ENCODE measurements around the gene TEKT5.
A peak's percentile ranks its signal among the peaks of the same experiment; 100 is the strongest.
"Not testable (repeated sequence)": the region's sequence is repeated elsewhere in the genome, so short reads cannot be mapped to it uniquely, and the experiment has no call there.

Gene TEKT5

DNA sequence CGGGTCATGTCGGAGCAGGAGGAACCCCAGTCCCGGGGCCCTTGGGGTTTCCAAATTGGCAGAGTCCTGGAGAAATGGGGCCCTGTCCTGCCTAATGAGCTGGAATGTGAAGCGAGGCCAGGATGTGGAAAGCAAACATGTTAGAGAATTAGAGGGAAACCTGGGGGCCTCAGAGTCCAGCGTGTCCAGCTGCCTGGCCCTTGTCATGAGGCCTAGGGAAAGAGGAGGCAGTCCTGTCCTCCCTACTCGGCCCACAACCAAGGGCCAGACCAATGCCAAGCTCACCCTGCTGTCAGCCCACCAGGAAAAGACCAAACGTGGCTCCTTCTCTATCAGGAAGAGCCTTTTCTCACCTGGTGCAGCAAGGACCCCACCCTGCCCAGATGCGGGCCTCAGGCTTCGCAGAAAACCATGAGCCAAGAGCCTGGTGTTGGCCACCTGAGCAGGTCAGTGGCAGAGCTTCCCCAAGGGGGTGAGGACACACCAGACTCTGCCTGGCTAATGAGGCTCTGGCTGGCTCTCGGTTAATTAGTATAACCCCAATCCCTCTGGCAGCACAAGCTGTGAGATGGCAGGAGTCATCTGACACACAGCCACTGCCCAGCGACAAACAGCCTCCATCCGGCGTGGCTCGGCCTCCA, 10.1 kb downstream of the TEKT5 start:
- no peak for DNase-seq (ENCODE audit: low spot score)

- DNase-seq (ENCODE audit: low spot score) = no peak
These were observed 11.6 kb downstream of the TEKT5 start for GRCh38 chr16:10683170-10683569.

DNA sequence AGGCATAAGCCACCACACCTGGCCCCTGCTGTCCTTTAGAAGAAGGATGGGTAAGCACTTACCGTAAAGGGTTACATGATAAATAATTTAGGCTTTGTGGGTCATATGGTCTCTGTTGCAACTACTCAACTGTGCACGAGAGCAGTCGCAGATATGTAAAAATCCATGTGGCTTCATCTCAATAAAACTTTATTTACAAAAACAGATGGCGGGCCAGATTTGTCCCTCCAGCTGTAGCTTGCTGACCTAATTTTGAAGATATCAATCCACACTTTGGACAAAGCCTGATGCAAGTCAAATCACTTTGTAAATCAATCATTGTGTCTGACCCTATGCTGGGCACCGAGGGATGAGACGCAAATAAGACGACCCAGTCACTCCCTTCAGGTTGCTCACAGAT, 12.1 kb downstream of the TEKT5 start:
- no peak for DNase-seq (ENCODE audit: low spot score)

DNA sequence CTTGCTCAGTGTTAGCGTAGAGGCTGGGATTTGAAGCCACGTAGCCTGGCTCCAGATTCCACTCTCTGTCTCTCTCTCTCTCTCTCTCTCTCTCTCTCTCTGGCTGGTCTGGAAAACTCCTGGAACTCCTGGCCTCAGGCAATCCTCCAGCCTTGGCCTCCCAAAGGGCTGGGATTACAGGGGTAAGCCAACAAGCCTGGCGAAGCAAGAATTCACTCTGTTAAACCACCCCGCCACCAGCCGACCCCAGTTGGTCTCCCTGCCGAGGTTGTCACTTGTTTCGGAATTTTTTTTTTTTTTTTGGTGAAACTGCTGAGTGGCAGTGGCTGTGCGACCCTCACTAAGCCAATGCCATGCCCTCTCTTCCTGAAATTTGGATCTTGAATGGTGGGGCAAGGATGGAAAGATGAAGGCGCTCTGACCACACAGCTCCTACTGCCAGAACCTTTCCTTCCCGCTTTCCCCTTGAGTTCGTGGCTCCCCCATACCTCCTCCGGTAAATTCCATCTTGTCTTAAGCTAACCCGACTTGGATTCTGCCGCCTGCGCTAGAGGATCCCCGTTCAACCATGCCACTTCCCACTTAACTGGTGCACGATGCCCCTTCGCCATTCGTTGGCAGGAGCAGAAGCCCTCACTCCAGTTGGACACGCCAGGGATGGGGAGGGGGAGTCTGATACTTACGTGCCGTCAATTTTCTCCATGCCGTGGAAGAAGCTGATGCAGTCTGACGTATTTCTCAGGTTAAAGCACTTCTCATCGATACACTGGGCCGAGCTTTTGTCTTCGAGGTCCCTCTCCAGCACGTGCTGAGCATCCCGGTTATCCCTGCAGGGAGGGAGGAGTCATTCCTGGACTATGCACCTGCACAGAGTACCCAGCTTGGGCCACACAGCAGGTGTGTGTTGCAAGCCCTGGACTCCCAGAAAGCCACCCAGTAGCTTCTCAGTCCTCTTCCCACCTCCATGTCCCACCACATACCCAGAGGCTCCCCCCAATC, 13.1 kb downstream of the TEKT5 start:
- DNase-seq (ENCODE audit: low spot score) = no peak

GRCh38 chr16:10679921-10680320, 14.8 kb downstream of the TEKT5 start:
- DNase-seq (ENCODE audit: low spot score) = no peak

DNA sequence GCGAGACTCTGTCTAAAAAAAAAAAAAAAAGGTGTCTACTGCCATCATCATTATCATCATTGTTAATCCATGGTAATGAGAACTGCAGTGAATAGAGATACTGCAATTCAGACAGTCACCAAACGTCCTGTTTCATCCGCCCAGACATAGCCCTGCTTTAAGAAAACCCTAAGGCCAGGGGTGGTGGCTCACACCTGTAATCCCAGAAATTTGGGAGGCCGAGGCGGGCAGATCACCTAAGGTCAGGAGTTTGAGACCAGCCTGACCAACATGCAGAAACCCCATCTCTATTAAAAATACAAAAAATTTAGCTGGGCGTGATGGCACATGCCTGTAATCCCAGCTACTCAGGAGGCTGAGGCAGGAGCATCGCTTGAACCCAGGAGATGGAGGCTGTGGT, 15.3 kb downstream of the TEKT5 start:
- not testable (repeated sequence) for DNase-seq (ENCODE audit: low spot score)

GRCh38 chr16:10678655-10679054, 16.1 kb downstream of the TEKT5 start:
- no peak for DNase-seq (ENCODE audit: low spot score)

- DNase-seq (ENCODE audit: low spot score) = no peak
These were observed 18.4 kb downstream of the TEKT5 start for GRCh38 chr16:10676284-10676683.

DNA sequence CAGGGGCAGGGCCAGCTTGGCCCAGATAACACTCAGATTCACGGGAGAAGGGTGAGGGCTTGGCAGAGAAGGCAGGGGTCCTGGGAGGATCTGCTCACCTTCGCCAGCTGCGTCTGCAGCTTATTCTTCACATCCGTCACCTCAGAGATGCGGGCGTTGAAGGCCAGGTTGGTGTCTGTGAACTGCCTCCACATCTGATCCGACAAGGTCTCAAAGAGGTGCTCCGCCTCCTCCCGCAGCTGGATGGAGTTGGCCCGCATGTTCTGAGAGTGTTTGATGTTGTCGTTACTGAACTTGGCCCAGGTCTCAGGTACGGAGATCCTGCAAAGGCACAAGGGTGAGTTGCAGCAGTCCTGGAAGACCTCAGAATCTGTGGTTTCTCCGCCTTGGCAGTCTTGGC, 18.9 kb downstream of the TEKT5 start:
- no peak for DNase-seq (ENCODE audit: low spot score)

DNA sequence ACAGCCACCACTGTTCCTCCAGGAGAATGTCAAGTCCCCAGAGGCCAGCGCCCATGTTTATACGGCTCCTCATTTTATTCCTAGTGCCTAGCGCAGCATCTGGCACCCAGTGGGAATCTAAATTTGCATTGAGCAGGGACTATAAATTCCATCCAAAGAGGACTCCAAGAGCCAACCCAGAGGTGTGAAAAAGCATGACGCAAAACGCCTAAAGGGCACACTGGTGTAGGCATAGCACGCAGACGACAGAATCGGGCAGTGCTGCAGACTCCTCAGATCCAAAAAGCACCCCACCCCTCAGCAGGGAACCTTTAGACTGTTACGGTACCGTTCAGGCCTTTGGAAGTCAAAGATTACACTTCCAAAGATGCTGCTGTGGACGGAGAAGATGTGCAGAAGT, 19.5 kb downstream of the TEKT5 start:
- DNase-seq (ENCODE audit: low spot score) = no peak

GRCh38 chr16:10671729-10672128, 23.0 kb downstream of the TEKT5 start:
- no peak for DNase-seq (ENCODE audit: low spot score)

GRCh38 chr16:10669791-10670190, 24.9 kb downstream of the TEKT5 start:
- no peak for DNase-seq (ENCODE audit: low spot score)

GRCh38 chr16:10668322-10669045, 26.2 kb downstream of the TEKT5 start:
- peak; percentile 14 for DNase-seq (ENCODE audit: low spot score)

GRCh38 chr16:10667239-10667638, 27.5 kb downstream of the TEKT5 start:
- DNase-seq (ENCODE audit: low spot score) = no peak

- no peak for DNase-seq (ENCODE audit: low spot score)
These were observed 28.4 kb downstream of the TEKT5 start for GRCh38 chr16:10666291-10666690.

- DNase-seq (ENCODE audit: low spot score) = no peak
These were observed 29.6 kb downstream of the TEKT5 start for GRCh38 chr16:10665166-10665565.

GRCh38 chr16:10664720-10665126, 30.0 kb downstream of the TEKT5 start:
- no peak for DNase-seq (ENCODE audit: low spot score)

- no peak for DNase-seq (ENCODE audit: low spot score)
These were observed 31.0 kb downstream of the TEKT5 start for GRCh38 chr16:10663744-10664143.

DNA sequence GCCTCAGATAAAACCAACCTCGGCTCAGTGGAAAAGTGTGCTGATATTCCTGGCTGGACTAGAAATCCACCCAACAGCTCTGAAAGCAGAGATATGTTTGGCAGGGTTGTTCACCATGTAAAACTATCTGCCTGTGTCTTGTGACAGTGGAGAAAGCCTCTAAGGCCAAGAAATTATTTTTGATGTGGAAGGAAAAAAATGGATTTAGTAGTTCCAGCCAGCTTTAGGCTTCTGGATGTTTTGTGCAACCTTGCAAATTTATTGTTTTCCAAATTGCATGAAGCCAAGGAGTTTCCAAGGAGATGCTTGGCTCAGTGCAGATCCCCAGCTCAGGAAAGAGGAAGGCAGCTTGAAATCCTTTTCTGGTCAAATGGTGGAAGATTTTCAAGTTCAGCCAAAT, 31.6 kb downstream of the TEKT5 start:
- no peak for DNase-seq (ENCODE audit: low spot score)

GRCh38 chr16:10662212-10662611, 32.5 kb downstream of the TEKT5 start:
- no peak for DNase-seq (ENCODE audit: low spot score)

DNA sequence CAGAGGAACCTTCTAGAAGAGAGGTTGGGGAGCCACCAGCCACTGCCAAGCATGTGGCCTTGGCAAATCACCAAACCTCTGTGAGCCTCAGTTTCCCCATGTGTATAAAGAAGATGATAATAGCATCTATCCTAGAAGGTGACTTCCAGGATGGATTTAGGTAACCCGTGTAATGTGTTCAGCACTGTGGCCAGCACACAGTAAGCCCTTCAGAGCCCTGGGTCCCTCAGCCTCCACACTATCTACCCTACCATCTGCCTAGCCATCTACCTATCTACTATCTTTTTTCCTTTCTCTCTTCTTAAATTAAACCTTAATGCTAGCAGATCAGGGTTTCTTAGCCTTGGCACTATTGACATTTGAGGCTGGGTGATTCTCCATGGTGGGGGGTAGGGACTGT, 33.0 kb downstream of the TEKT5 start:
- no peak for DNase-seq (ENCODE audit: low spot score)

- no peak for DNase-seq (ENCODE audit: low spot score)
These were observed 33.6 kb downstream of the TEKT5 start for GRCh38 chr16:10660950-10661635.
